Activated naive CD4-positive, alpha-beta T cell treated with anti-CD3 and anti-CD28 coated beads for 36 hours (primary cell): ENCODE results near the gene MAN1C1. TPM values are rescaled to one million over a fixed set of nuclear protein-coding genes. Genes with fewer than 3 reads are reported as not detected.

ENCODE experiments used
- CTCF ChIA-PET: fragments of 350-600 bp; sonication (Branson Sonifier 250); formaldehyde crosslinking; loops from one replicate; lab custom pipeline; 2021; ENCODE audit warnings: antibody characterized with exemption; lab: Charles Lee
- DNase-seq: peaks from one replicate; pipeline ENCODE4 v3.0.0-alpha.2; 2020
- H3K27ac Mint-ChIP-seq: one replicate; pipeline ENCODE4 v1.8.0; 2021; ENCODE audit warnings: mild to moderate bottlenecking, mixed read lengths
- H3K27me3 Mint-ChIP-seq: one replicate; pipeline ENCODE4 v1.8.0; 2021; ENCODE audit warnings: low read depth, mixed read lengths
- H3K36me3 Mint-ChIP-seq: one replicate; pipeline ENCODE4 v1.8.0; 2021; ENCODE audit warnings: low read depth, mixed read lengths
- H3K4me1 Mint-ChIP-seq: one replicate; pipeline ENCODE4 v1.8.0; 2021; ENCODE audit warnings: low read depth, mixed read lengths
- H3K4me3 Mint-ChIP-seq: one replicate; pipeline ENCODE4 v1.8.0; 2021; ENCODE audit warnings: mild to moderate bottlenecking, moderate library complexity, mixed read lengths
- H3K9me3 Mint-ChIP-seq: one replicate; pipeline ENCODE4 v1.8.0; 2021; ENCODE audit warnings: mixed read lengths
- intact Hi-C: fragments of 100-400 bp; cut with micrococcal nuclease; formaldehyde crosslinking; loops from one replicate; pipeline ENCODE4 v1.15.1; 2023
- total RNA-seq, 2 experiments: library from RNA; stranded (reverse); gene quantifications; one replicate each; pipeline ENCODE4 v1.2.3, GENCODE V29; 2021

Gene MAN1C1
- total RNA-seq, 2 experiments from 2014 or later = 4.9 to 6.3 TPM

- H3K36me3 Mint-ChIP-seq = no peaks in the 10 kb centered on the region
- intact Hi-C loops = loop anchor here (5.0 kb wide), 1 partner anchor 85 kb away; no protein-coding TSS in a partner anchor
- no peak for DNase-seq
- no peak overlapping the region for H3K4me3 Mint-ChIP-seq
- peaks cover 70% of the 10 kb centered on the region for H3K4me1 Mint-ChIP-seq
- H3K27ac Mint-ChIP-seq = no peak overlapping the region
- H3K27me3 Mint-ChIP-seq = no peaks in the 10 kb centered on the region
- H3K9me3 Mint-ChIP-seq = peaks cover 3% of the 10 kb centered on the region
- CTCF ChIA-PET = interaction anchor here (1.3 kb wide), 1 partner anchor 12 kb away, joined by 5 read pairs; no protein-coding TSS in a partner anchor
These were observed 95.8 kb downstream of the MAN1C1 start for GRCh38 chr1:25712299-25712970.

- H3K9me3 Mint-ChIP-seq = peaks cover 7% of the 10 kb centered on the region
- H3K27ac Mint-ChIP-seq = no peak overlapping the region
- no peak overlapping the region for H3K4me3 Mint-ChIP-seq
- no peak for DNase-seq
- peaks cover 2% of the 10 kb centered on the region for H3K36me3 Mint-ChIP-seq
- intact Hi-C loops = loop anchor here (5.0 kb wide), 1 partner anchor 83 kb away; no protein-coding TSS in a partner anchor
- no peaks in the 10 kb centered on the region for H3K27me3 Mint-ChIP-seq
- peaks cover 69% of the 10 kb centered on the region for H3K4me1 Mint-ChIP-seq
- CTCF ChIA-PET = interaction anchor here (0.9 to 1.9 kb wide), 3 partner anchors 10 to 94 kb away, joined by 3 to 7 read pairs (median 3); no protein-coding TSS in a partner anchor
These were observed 97.4 kb downstream of the MAN1C1 start for GRCh38 chr1:25713961-25714360.

GRCh38 chr1:25714372-25714931, 97.9 kb downstream of the MAN1C1 start:
- H3K9me3 Mint-ChIP-seq = peaks cover 7% of the 10 kb centered on the region
- CTCF ChIA-PET = interaction anchor here (0.9 to 1.9 kb wide), 4 partner anchors 10 to 96 kb away, joined by 3 to 7 read pairs (median 3); no protein-coding TSS in a partner anchor
- intact Hi-C loops = loop anchor here (5.0 kb wide), 1 partner anchor 83 kb away; no protein-coding TSS in a partner anchor
- H3K27me3 Mint-ChIP-seq = no peaks in the 10 kb centered on the region
- H3K4me1 Mint-ChIP-seq = peaks cover 68% of the 10 kb centered on the region
- no peak for DNase-seq
- H3K4me3 Mint-ChIP-seq = no peak overlapping the region
- H3K27ac Mint-ChIP-seq = no peak overlapping the region
- peaks cover 2% of the 10 kb centered on the region for H3K36me3 Mint-ChIP-seq

GRCh38 chr1:25715888-25716287, 99.3 kb downstream of the MAN1C1 start:
- Mint-ChIP-seq H3K9me3 (peaks cover 7% of the 10 kb centered on the region), H3K4me1 (peaks cover 63% of the 10 kb centered on the region), H3K27me3 (no peaks in the 10 kb centered on the region), H3K36me3 (peaks cover 2% of the 10 kb centered on the region), H3K27ac (no peak overlapping the region), H3K4me3 (no peak overlapping the region)
- intact Hi-C loops = no loop called here
- CTCF ChIA-PET = interaction anchor here (1.1 kb wide), 1 partner anchor 14 kb away, joined by 3 read pairs; no protein-coding TSS in a partner anchor
- DNase-seq = no peak

GRCh38 chr1:25716320-25716719, 99.7 kb downstream of the MAN1C1 start:
- peaks cover 7% of the 10 kb centered on the region for H3K9me3 Mint-ChIP-seq
- intact Hi-C loops = no loop called here
- H3K27ac Mint-ChIP-seq = no peak overlapping the region
- H3K4me1 Mint-ChIP-seq = peaks cover 61% of the 10 kb centered on the region
- no peak for DNase-seq
- no peaks in the 10 kb centered on the region for H3K27me3 Mint-ChIP-seq
- CTCF ChIA-PET = interaction anchor here (0.6 to 1.1 kb wide), 2 partner anchors 14 to 97 kb away, joined by 3 read pairs; no protein-coding TSS in a partner anchor
- peaks cover 2% of the 10 kb centered on the region for H3K36me3 Mint-ChIP-seq
- no peak overlapping the region for H3K4me3 Mint-ChIP-seq

- Mint-ChIP-seq H3K9me3 (peaks cover 7% of the 10 kb centered on the region), H3K4me3 (no peak overlapping the region), H3K36me3 (peaks cover 2% of the 10 kb centered on the region), H3K27me3 (no peaks in the 10 kb centered on the region), H3K27ac (no peak overlapping the region), H3K4me1 (peaks cover 65% of the 10 kb centered on the region)
- CTCF ChIA-PET = interaction anchor here (0.9 kb wide), 1 partner anchor 10 kb away, joined by 3 read pairs; no protein-coding TSS in a partner anchor
- intact Hi-C loops = no loop called here
- no peak for DNase-seq
These were observed 102.1 kb downstream of the MAN1C1 start for GRCh38 chr1:25718732-25719131.

GRCh38 chr1:25720624-25721023, 104.0 kb downstream of the MAN1C1 start:
- DNase-seq = no peak
- Mint-ChIP-seq H3K27ac (no peak overlapping the region), H3K9me3 (peaks cover 6% of the 10 kb centered on the region), H3K4me1 (peaks cover 64% of the 10 kb centered on the region), H3K4me3 (no peak overlapping the region), H3K36me3 (peaks cover 2% of the 10 kb centered on the region), H3K27me3 (no peaks in the 10 kb centered on the region)
- intact Hi-C loops = no loop called here
- CTCF ChIA-PET = interaction anchor here (0.6 to 1.0 kb wide), 3 partner anchors 11 to 258 kb away, joined by 3 read pairs; no protein-coding TSS in a partner anchor

- no peaks in the 10 kb centered on the region for H3K36me3 Mint-ChIP-seq
- CTCF ChIA-PET = interaction anchor here (1.6 kb wide), 1 partner anchor 100 kb away, joined by 3 read pairs; no protein-coding TSS in a partner anchor
These were observed 106.8 kb downstream of the MAN1C1 start for GRCh38 chr1:25723250-25723880.

GRCh38 chr1:25724201-25724600, 107.6 kb downstream of the MAN1C1 start:
- no peak for DNase-seq
- H3K36me3 Mint-ChIP-seq = no peaks in the 10 kb centered on the region
- intact Hi-C loops = no loop called here
- CTCF ChIA-PET = interaction anchor here (0.7 to 1.3 kb wide), 3 partner anchors 9 to 152 kb away, joined by 3 to 5 read pairs (median 3); no protein-coding TSS in a partner anchor
- H3K4me3 Mint-ChIP-seq = no peak overlapping the region
- no peaks in the 10 kb centered on the region for H3K27me3 Mint-ChIP-seq
- H3K27ac Mint-ChIP-seq = no peak overlapping the region
- peaks cover 76% of the 10 kb centered on the region for H3K4me1 Mint-ChIP-seq
- no peaks in the 10 kb centered on the region for H3K9me3 Mint-ChIP-seq

More at GRCh38 chr1:25723250-25723880, 106.8 kb downstream of the MAN1C1 start:
- no peaks in the 10 kb centered on the region for H3K27me3 Mint-ChIP-seq
- H3K9me3 Mint-ChIP-seq = no peaks in the 10 kb centered on the region
- intact Hi-C loops = no loop called here
- peaks cover 75% of the 10 kb centered on the region for H3K4me1 Mint-ChIP-seq
- no peak for DNase-seq
- H3K4me3 Mint-ChIP-seq = no peak overlapping the region
- no peak overlapping the region for H3K27ac Mint-ChIP-seq

GRCh38 chr1:25724966-25725365, 108.4 kb downstream of the MAN1C1 start:
- intact Hi-C loops = no loop called here
- peaks cover 82% of the 10 kb centered on the region for H3K4me1 Mint-ChIP-seq
- no peaks in the 10 kb centered on the region for H3K27me3 Mint-ChIP-seq
- CTCF ChIA-PET = interaction anchor here (0.7 to 1.3 kb wide), 6 partner anchors 8 to 152 kb away, joined by 3 to 5 read pairs (median 4); no protein-coding TSS in a partner anchor
- H3K36me3 Mint-ChIP-seq = no peaks in the 10 kb centered on the region
- H3K27ac Mint-ChIP-seq = no peak overlapping the region
- DNase-seq = no peak
- H3K4me3 Mint-ChIP-seq = no peak overlapping the region
- H3K9me3 Mint-ChIP-seq = no peaks in the 10 kb centered on the region

GRCh38 chr1:25725482-25725881, 108.9 kb downstream of the MAN1C1 start:
- CTCF ChIA-PET = interaction anchor here (0.9 to 1.3 kb wide), 3 partner anchors 9 to 72 kb away, joined by 4 to 5 read pairs (median 5); no protein-coding TSS in a partner anchor
- H3K4me1 Mint-ChIP-seq = peaks cover 86% of the 10 kb centered on the region
- DNase-seq = no peak
- H3K27me3 Mint-ChIP-seq = no peaks in the 10 kb centered on the region
- H3K9me3 Mint-ChIP-seq = no peaks in the 10 kb centered on the region
- no peaks in the 10 kb centered on the region for H3K36me3 Mint-ChIP-seq
- no peak overlapping the region for H3K27ac Mint-ChIP-seq
- intact Hi-C loops = no loop called here
- no peak overlapping the region for H3K4me3 Mint-ChIP-seq

- no peak for DNase-seq
- CTCF ChIA-PET = interaction anchor here (1.1 to 1.9 kb wide), 2 partner anchors 32 to 69 kb away, joined by 3 to 5 read pairs; no protein-coding TSS in a partner anchor
- intact Hi-C loops = no loop called here
- H3K36me3 Mint-ChIP-seq = no peaks in the 10 kb centered on the region
- peaks cover 81% of the 10 kb centered on the region for H3K4me1 Mint-ChIP-seq
- H3K4me3 Mint-ChIP-seq = no peak overlapping the region
- no peaks in the 10 kb centered on the region for H3K27me3 Mint-ChIP-seq
- H3K9me3 Mint-ChIP-seq = no peaks in the 10 kb centered on the region
- peak overlapping the region; percentile 33 for H3K27ac Mint-ChIP-seq
These were observed 110.5 kb downstream of the MAN1C1 start for GRCh38 chr1:25727088-25727487.
